ENCODE results near the gene CENPL.
"Not testable (repeated sequence)": the region's sequence is repeated elsewhere in the genome, so short reads cannot be mapped to it uniquely, and the experiment has no call there.

The CENPL gene, protein sequence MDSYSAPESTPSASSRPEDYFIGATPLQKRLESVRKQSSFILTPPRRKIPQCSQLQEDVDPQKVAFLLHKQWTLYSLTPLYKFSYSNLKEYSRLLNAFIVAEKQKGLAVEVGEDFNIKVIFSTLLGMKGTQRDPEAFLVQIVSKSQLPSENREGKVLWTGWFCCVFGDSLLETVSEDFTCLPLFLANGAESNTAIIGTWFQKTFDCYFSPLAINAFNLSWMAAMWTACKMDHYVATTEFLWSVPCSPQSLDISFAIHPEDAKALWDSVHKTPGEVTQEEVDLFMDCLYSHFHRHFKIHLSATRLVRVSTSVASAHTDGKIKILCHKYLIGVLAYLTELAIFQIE

DNA sequence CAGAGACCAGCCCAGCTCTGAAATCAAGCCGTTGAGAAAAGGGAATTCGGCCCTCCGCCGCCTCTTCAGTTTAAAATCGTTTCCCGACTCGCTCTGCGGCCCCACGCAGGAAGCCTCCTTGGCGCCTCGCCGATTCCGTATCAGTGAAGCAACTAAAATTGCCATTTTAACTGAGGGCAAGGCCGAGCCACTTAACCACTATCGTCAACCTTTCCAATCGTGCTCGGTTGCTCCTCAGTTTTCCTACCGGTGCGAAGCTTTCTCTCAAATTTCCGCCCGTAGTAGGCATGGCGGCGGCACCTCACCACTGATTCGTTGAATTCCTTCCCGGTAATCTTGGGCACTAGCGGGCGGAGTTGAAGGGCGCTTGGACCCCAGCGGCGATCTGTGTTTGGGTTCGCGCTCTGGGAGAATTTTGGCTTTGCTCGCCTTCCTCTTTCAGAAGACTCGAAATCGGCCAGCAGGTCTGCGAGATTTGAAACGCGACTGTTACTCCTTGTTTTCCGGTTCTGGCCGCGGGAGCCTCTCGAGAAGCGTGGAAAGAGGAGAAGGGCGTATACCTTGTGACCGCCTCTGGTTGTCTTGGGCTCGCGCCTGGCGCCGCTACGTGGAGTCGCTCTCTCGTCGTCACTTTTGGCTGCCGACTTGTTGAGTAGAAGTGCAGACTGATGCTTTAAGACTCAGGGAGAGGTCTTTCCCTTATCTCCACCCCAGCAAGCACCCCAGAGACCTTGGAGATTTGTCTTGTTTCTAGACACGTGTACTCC, at the start of gene CENPL, which contains the start of gene DARS2:
Gene CENPL, minus strand, starts transcription at position 569 of the 767 bp plus-strand sequence. CDS start 13,584 bp downstream, outside the sequence.
Gene DARS2, plus strand, starts transcription at position 359 of the 767 bp plus-strand sequence. CDS start 557 bp downstream, outside the sequence.
- peak; percentile 88 for DNase-seq

DNA sequence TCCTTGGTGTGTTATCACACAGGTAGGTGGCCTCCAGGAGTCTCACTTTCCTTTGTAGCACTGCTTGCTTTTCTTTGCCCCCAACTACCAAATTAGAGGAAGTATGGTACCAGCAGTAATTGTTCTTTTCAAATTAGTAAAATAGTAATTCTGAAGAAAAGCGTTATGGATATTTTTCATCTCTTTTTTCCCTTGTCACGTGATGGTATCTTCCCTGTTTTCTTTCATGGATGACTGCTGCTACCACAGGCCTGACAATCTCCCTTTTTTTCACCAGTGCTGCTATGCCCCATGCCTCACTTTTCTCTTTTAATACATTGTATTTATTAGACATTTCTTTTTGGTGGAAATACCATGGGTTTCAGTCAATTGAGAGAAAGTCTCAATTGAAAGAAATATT, 46.8 kb upstream of the CENPL start:
- no peak for DNase-seq

DNA sequence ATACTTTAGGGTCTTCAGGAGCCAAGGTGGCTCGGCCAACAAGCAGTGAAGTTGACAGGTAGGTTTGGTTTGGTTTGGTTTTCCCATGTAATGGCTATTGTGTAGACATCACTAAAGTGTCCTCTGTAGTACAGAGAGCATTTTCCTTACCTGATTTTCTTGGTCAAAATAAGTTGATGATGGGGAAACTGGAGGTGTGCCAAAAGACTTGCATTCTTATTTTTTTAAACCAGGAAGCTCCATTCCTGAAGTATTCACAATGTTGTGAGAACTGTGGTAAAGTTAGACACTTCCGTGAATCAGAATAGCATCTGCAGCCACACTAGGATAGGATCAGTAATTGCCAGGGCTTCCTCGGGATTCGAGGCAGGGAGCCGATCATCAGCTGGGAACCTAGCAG, 46.4 kb upstream of the CENPL start:
- no peak for DNase-seq

DNA sequence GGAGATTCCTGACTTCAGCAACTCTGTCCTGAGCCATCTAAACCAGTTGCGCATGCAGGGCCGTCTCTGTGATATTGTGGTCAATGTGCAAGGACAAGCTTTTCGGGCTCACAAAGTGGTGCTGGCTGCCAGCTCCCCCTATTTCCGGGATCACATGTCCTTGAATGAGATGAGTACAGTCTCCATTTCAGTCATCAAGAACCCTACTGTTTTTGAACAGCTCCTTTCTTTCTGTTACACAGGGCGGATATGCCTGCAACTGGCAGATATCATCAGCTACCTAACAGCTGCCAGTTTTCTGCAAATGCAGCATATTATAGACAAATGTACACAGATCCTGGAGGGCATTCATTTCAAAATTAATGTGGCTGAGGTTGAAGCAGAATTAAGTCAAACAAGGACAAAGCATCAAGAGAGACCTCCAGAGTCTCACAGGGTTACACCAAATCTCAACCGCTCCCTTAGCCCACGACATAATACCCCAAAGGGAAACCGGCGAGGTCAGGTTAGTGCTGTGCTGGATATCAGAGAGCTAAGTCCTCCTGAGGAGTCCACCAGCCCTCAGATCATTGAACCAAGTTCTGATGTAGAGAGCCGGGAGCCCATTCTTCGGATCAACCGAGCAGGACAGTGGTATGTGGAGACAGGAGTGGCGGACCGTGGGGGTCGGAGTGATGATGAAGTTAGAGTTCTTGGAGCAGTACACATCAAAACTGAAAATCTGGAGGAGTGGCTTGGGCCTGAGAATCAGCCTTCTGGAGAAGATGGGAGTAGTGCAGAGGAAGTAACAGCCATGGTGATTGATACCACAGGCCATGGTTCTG, 45.8 kb upstream of the CENPL start:
- no peak for DNase-seq

DNA sequence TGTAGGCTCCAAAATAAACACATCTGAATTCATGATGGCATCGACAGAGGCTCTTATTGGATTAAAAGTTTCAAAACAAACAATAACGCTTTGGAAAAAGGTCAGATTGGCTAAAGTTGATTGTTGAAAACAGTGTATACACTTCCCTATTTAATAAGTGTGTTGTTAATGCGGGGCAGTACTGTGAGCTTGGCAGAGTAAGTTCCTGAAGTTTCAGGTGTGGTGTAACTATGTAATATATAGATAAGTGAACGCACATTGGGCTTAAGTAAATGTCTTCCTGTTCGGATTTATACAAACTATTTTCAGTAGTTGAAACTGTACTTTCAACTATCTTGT, 44.3 kb upstream of the CENPL start:
- no peak for DNase-seq

DNA sequence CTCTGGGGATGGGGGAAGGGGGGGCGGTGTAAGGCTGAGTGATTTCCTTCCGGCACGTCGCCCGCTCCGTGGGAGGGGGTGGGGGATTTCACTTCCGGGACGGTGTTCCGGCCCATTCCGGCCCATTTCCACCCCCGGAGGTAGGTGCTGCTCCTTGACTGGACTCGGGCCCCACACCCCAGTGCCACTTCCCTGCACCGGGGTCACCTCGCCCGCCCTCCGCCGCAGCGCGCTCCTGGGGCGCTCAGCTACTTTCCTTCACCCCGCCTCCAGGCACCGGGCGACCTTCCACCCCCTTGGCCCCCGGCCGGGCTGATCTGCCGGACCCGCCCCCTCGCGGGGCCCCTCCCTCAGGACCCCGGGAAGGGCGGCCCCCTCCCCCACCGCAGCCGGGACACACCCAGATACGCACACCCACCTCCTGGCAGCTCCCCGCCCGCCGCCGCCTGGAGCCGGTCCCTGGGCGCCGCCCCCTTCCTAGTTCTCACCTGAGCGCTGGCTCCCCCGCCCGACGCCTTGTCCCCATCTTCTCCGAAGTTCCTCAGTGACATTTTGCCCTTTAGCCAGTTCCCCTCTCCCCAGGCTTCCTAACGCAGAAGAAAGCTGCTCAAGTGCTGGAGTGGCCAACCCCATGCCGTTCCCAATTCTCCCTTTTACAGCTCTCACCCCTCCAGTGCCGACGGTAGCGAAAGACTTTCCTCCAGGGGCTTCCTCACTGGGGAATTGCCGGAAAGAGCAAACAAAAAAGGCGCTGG, 43.8 kb upstream of the CENPL start, which contains the start of gene ZBTB37:
Gene ZBTB37, plus strand, starts transcription at position 115 of the 755 bp plus-strand sequence. CDS start 1,846 bp downstream, outside the sequence.
- DNase-seq: peak; percentile 94

DNA sequence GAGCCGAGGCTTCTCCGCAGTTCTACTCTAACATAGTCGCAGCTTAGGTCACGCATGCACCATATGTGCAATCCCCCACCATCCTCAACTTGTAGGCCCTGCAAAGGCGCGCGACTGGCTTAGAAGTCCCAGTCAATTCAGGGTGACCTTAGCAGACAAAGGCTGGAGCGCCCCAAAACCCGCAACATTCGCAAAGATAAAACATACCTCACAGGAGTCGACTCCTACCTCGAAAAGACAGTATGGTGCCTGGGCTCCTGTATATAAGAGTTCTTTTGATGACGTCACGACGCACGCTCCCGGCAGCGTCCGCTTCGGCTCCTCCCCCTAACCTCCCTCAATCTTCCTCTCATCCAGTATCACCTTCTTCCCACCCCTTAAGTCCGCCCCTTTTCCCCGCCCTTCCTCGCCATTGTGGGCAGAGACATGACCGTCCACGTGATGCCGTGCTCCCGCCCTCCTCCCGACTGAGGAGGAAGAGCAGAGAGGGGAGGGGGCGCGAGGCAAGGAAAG, 43.1 kb upstream of the CENPL start, which contains the start of gene GAS5:
Gene GAS5, minus strand, starts transcription at position 237 of the 513 bp plus-strand sequence.
- peak; percentile 100 for DNase-seq

DNA sequence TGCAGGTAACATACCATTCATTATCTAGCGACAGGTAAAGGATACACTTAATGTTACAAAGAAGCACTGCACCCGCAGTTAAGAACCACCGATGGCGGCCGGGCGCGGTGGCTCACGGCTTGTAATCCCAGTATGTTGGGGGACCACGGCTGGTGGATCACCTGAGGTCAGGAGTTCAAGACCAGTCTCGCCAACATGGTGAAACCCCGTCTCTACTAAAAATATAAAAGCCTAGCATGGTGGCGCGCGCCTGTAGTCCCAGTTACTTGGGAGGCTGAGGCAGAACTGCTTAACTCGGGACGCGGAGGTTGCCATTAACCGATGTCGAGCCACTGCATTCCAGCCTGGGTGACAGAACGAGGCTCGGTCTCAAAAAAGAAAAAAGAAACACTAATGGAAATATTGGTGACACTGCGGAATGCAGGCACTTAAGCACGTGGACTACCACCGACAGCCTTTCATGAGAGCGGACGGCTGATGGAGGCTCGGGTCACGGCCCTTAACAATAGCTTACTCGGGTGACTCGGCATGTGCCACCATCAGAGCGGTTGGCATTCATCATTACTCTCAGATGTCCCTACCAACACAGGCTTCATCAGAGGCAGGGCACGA, 42.6 kb upstream of the CENPL start:
- no peak for DNase-seq

DNA sequence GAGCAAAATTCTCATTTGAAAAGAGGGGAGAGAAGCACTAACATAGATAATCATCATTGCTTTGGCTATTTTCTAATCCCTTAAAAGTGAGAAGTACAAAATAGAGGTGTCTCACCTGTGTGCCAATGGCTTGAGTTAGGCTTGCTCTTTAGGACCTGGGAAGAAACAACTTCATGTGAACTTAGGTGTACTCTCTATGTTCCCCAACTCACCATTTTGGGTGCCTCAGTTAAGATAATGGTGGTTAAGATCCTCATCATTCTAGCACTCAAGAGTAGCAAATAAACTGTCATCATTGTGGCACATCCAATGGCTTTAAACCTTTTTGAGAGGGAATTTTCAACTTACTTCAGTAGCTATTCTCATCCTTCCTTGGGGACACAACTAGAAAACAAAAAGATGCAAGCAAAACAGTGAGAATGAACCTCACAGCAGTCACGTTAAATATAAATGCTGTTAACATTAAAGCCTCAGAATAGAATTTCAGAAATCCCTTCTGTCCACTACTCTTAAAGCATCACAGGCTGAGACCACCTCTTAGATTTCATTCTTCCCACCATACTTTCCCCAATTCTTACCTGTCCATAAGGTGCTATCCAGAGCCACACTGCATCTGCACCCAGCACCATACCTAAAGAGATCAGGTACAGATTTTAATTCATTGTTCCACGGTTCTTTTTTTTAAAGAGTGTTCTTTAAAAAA, 41.9 kb upstream of the CENPL start:
- no peak for DNase-seq

DNA sequence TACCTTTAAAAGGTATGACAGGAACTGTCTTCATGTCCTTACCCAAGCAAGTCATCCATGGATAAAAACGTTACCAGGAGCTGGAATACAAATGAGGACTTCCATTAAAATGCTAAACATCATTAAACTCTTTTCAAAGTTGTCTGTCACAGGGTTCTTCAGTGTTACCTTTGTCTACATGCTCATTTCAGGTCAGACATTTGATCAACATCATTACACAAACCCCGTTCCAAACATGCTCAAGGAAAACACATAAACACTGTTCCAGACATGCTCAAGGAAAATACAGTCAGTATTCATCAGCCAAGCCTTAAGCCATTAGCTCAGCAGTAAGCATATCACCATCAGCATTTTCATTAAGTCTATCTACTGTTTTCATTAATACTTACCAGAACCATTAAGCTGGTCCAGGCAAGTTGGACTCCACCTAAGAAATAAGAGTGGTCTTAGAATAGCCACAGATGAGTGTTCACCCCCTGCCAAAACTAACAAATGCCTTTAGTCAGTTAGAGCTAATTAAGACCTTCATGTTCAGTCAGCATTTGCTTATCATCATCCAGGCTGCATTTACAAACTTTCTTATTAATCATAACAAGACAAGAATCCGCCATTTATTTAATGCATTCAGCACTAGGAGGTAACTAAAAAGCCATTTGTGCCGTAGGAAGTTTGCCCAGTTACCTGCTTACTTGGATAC, 40.9 kb upstream of the CENPL start:
- DNase-seq: no peak

DNA sequence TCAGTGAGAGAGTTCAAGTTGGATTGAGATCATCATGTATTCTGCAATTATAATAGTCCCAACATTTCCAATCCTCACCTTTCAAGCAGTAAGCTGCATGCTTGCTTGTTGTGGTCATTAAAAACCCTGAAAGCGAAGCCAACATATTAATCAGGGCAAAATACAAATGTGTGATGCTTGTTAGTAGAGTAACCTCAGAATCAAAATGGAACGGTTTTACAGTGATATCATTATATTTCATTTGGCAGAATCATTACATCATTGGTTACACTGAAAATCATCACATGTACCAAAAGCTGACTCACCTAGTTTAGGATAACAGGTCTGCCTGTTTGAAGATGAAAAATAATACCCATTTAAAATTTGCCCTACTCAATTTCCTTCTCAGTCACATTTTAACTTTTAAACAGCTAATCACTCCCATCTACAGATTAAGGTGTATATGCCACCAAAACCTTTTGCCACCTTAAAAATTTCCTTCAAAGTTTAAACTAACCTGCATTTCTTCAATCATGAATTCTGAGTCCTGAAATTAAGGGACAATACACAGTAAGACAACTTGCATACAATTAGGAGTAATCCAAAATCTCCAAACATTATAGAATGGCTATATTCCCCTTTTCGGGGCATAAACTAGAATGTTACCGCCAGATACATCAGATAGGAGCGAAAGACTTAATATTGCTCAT, 39.6 kb upstream of the CENPL start:
- no peak for DNase-seq

DNA sequence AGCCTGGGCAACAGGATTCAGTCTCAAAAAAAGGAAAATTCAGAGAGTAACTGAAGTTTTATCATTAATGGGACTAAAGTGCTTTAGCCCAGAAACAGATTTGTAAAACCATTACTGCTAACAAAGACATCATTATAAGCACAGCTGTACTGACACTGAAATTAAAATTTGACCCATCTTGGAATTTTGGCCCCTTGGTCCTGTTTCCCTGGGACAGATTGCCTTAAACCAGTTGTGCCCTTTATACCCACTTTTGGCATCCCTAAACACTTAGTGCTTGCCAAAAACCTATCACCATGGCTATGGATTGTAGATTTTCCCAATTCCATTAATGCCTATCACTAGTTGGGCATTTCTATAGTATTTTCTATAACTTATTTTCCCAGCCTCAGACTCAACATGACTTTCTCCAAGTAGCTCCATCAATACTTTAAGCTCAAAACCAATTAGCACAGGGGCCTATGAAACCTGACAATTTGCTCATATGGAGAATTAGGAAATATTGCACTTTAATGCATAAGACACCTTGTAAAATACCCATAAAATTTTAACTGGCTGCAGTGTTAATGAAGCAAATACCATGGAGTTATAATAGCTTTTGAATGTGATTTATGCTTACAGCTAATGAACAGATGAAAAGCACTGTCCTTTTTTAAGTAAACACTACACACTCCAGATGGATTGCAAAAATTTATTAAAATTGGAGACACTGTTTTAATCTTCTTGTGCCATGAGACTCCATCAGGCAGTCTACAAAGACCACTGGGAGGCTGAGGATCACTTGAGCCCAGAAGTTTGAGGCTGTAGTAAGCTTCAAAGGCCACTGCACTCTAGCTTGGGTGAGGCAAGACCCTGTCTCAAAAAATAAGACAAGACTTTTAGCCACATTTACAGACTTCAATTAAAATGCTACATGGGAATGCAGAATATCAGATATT, 38.8 kb upstream of the CENPL start:
- DNase-seq: no peak

DNA sequence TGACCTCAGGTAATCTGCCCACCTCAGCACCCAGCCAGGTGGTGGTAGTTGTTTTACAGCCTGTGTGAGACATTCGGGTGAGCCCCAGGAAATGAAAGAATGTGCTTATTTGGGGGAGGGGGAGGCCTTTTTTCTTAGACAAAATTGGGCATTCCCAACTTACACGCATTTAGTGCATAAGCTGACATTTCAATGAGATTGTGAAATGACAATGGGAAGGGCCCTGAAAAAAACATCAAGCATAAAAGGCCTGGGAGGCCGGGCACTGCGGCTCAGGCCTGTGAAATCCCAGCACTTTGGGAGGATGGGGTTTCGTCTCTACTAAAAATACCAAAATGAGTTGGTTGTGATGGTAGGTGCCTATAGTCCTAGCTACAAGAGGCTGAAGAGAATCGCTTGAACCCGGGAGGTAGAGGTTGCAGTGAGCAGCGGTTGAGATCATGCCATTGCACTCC, 38.1 kb upstream of the CENPL start:
- no peak for DNase-seq

DNA sequence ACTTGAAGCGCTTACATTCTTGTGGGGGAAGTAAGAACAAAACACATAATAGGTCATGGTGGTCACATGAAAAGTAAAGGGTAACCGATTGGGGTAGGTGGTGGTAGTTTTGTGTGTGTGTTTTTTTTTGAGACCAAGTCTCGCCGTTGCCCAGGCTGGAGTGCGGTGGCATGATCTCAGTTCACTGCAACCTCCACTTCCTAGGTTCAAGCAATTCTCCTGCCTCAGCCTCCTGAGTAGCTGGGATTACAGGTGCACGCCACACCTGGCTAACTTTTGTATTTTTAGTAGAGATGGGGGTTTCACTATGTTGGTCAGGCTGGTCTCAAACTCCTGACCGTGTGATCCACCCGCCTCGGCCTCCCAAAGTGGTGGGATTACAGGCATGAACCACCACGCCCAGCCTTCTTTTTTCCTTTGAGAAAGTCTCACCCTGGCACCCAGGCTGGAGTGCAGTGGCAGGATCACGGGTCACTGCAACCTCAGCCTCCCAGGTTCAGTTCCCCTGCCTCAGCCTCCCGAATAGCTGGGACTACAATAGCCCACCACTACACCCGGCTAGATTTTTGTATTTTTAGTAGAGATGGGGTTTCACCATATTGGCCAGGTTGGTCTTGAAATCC, 37.6 kb upstream of the CENPL start:
- peak; percentile 35 for DNase-seq

DNA sequence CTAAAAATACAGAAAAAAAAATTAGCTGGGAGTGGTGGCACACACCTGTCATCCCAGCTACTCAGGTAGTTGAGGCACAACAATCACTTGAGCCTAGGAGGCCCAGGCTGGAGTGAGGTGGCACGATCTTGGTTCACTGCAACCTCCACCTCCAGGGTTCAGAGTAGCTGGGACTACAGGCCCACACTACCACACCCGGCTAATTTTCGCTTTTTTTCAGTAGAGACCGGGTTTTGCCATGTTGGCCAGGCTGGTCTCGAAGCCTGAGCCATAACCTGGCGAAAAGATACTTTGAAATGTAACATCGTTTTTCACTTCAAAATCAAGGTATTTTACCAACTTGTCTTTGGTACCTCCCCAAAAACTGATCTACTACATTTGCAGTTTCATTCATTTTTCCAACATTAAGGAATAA, 37.1 kb upstream of the CENPL start:
- peak; percentile 29 for DNase-seq

DNA sequence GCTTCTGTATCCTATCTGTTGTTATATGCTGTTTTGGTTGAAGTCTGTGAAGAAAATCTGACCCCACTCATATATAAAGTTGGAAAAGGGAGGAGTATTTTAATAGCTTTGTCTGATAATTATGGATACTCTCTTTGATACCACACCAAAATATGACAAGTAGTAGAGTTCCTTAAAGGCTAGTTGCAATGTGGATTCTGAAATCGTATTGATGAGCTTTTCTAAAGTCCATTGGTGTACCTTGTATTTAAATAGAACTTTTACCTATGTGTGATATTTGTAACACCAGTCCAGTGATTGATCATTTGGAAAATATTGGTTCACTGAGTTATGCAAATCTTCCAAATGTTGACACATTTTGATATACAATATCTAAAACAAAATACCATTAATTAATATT, 35.4 kb upstream of the CENPL start:
- DNase-seq: no peak

DNA sequence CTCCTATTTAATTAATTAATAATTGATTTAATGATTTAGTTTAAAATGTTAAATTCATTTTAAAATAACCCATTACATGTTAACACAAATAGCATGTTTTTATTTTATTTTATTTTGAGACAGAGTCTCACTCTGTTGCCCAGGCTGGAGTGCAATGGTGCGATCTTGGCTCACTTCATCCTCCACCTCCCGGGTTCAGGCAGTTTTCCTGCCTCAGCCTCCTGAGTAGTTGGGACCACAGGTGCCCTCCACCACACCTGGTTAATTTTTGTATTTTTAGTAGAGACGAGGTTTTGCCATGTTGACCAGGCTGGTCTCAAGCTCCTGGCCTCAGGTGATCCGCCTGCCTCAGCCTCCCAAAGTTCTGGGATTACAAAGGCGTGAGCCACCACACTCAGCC, 34.9 kb upstream of the CENPL start:
- DNase-seq: not testable (repeated sequence)

DNA sequence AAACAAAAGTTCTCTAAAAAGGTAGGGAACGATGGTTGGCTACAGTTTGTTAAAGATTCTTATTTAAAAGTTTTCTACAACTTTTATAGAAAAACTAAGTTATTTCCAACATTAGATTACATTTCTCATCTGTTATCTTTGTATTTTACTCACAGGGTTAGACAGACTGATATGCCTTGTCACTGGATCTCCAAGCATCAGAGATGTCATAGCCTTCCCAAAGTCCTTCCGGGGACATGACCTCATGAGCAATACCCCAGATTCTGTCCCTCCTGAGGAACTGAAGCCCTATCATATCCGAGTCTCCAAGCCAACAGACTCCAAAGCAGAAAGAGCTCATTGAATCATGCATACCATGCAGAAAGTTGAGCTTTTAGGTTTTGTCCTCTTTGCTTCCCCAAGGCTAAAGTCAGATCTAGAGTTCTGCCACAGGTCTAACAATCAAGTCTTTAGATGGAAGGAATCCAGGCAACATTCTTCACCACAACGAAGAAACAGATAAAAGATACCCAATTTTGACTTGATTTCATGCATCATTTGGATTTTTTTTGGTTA, 32.8 kb upstream of the CENPL start:
- no peak for DNase-seq

All from activated naive CD4-positive, alpha-beta T cell treated with anti-CD3 and anti-CD28 coated beads, Interleukin-2, amount 50 U/mL, for 16 hours (primary cell).